ENCODE measurements around the gene ZNF614. TPM values are rescaled to one million over a fixed set of nuclear protein-coding genes. Genes with fewer than 3 reads are reported as not detected.
"Not testable (repeated sequence)": the region's sequence is repeated elsewhere in the genome, so short reads cannot be mapped to it uniquely, and the experiment has no call there.

Gene ZNF614
- total RNA-seq, 1 experiment from 2014 or later = 10.3 TPM

DNA sequence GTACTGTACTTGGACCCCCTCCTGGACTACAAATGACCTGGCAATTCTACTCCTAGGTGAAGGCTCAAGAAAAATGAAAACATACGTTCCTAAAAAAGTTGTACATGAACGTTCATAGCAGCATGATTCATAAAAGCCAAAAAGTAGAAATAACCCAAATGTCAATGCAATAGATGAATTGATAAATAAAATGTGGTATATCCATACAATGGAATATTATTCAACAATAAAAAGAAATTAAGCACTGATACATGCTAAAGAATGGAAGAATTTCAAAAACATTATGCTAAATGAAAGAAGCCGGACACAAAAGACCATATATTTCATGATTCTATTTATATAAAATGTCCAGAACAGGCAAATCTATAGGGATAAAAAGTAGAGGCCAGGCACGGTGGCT, 11.0 kb upstream of the ZNF614 start:
- Mint-ChIP-seq H3K4me3 (ENCODE audit: low read depth, unreplicated experiment) (no peak overlapping the region), H3K4me1 (ENCODE audit: low read depth, unreplicated experiment) (no peaks in the 10 kb centered on the region), H3K36me3 (ENCODE audit: insufficient read depth, unreplicated experiment) (peaks cover 60% of the 10 kb centered on the region), H3K27me3 (ENCODE audit: unreplicated experiment) (no peaks in the 10 kb centered on the region), H3K9me3 (ENCODE audit: low read depth, unreplicated experiment) (peaks cover 25% of the 10 kb centered on the region), H3K27ac (ENCODE audit: unreplicated experiment) (no peak overlapping the region)
- CTCF ChIA-PET = interaction anchor here (0.7 kb wide), 1 partner anchor 1480 kb away, joined by 3 read pairs; no protein-coding TSS in a partner anchor
- BruUV-seq (replicated peaks) = no TSS peak
- DNase-seq = no peak
- no peak for TF ChIP-seq CTCF (IDR thresholded peaks at IDR 0.05; ENCODE audit: unreplicated experiment)
- intact Hi-C loops (cut with micrococcal nuclease; ENCODE audit: unreplicated experiment) = no loop called here

- TF ChIP-seq CTCF (IDR thresholded peaks at IDR 0.05; ENCODE audit: unreplicated experiment) = no peak
- no TSS peak for BruUV-seq (replicated peaks)
- CTCF ChIA-PET = no interaction called here
- Mint-ChIP-seq H3K9me3 (ENCODE audit: low read depth, unreplicated experiment) (peaks cover 28% of the 10 kb centered on the region), H3K27ac (ENCODE audit: unreplicated experiment) (no peak overlapping the region), H3K4me1 (ENCODE audit: low read depth, unreplicated experiment) (no peaks in the 10 kb centered on the region), H3K27me3 (ENCODE audit: unreplicated experiment) (no peaks in the 10 kb centered on the region), H3K36me3 (ENCODE audit: insufficient read depth, unreplicated experiment) (peaks cover 56% of the 10 kb centered on the region), H3K4me3 (ENCODE audit: low read depth, unreplicated experiment) (no peak overlapping the region)
- no peak for DNase-seq
- intact Hi-C loops (cut with micrococcal nuclease; ENCODE audit: unreplicated experiment) = no loop called here
These were observed 6.0 kb upstream of the ZNF614 start for GRCh38 chr19:52034051-52034728.

DNA sequence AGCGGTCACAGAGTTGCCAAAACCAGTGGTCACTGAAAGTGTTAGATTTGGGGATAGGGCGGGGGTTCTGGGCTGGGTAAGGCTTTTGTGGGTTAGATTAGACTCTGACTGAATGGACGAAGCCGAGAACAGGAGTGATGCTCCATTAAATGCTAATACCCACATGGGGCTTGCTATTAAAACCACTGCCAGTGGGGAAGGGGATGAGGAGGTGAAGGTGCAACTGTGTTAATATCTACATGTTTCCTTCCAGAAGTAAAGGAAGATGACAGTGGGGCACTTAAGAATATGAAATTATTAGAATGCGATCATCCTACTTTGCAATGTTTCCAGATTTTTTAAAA, 573 bp upstream of the ZNF614 start:
- DNase-seq = no peak
- intact Hi-C loops (cut with micrococcal nuclease; ENCODE audit: unreplicated experiment) = loop anchor here (2.0 kb wide), 1 partner anchor 20 kb away; the partner anchor contains the start of gene ZNF432
- H3K9me3 Mint-ChIP-seq (ENCODE audit: low read depth, unreplicated experiment) = peaks cover 15% of the 10 kb centered on the region
- TSS peak; percentile 73 for BruUV-seq (replicated peaks)
- H3K27ac Mint-ChIP-seq (ENCODE audit: unreplicated experiment) = peak overlapping the region; percentile 78
- no peak for TF ChIP-seq CTCF (IDR thresholded peaks at IDR 0.05; ENCODE audit: unreplicated experiment)
- no peaks in the 10 kb centered on the region for H3K27me3 Mint-ChIP-seq (ENCODE audit: unreplicated experiment)
- peaks cover 52% of the 10 kb centered on the region for H3K36me3 Mint-ChIP-seq (ENCODE audit: insufficient read depth, unreplicated experiment)
- peaks cover 6% of the 10 kb centered on the region for H3K4me1 Mint-ChIP-seq (ENCODE audit: low read depth, unreplicated experiment)
- CTCF ChIA-PET = no interaction called here
- peak overlapping the region; percentile 79 for H3K4me3 Mint-ChIP-seq (ENCODE audit: low read depth, unreplicated experiment)

DNA sequence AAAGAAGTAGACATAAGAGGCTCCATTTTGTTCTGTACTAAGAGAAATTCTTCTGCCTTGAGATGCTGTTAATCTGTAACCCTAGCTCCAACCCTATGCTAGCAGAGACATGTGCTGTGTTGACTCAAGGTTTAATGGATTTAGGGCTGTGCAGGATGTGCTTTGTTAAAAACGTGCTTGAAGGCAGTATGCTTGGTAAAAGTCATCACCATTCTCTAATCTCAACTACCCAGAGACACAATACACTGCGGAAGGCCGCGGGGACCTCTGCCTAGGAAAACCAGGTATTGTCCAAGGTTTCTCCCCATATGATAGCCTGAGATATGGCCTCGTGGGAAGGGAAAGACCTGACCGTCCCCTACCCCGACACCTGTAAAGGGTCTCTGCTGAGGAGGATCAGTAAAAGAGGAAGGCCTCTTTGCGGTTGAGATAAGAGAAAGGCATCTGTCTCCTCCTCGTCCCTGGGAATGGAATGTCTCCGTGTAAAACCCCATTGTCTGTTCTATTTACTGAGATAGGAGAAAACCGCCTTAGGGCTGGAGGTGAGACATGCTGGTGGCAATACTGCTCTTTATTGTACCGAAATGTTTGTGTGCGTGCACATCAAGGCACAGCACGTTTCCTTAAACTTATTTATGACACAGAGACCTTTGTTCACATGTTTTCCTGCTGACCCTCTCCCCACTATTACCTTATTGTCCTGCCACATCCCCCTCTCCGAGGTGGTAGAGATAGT, 1.8 kb downstream of the ZNF614 start:
- H3K4me1 Mint-ChIP-seq (ENCODE audit: low read depth, unreplicated experiment); H3K27ac Mint-ChIP-seq (ENCODE audit: unreplicated experiment); CTCF ChIA-PET; DNase-seq; H3K27me3 Mint-ChIP-seq (ENCODE audit: unreplicated experiment); intact Hi-C loops (cut with micrococcal nuclease; ENCODE audit: unreplicated experiment); H3K4me3 Mint-ChIP-seq (ENCODE audit: low read depth, unreplicated experiment); BruUV-seq (replicated peaks): not testable (repeated sequence)
- Mint-ChIP-seq H3K36me3 (ENCODE audit: insufficient read depth, unreplicated experiment) (peaks cover 71% of the 10 kb centered on the region), H3K9me3 (ENCODE audit: low read depth, unreplicated experiment) (peaks cover 20% of the 10 kb centered on the region)

DNA sequence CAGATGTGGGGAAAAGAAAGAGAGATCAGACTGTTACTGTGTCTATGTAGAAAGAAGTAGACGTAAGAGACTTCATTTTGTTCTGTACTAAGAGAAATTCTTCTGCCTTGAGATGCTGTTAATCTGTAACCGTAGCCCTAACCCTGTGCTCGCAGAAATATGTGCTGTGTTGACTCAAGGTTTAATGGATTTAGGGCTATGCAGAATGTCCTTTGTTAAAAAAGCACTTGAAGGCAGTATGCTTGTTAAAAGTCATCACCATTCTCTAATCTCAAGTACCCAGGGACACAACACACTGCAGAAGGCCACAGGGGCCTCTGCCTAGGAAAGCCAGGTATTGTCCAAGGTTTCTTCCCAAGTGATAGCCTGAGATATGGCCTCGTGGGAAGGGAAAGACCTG, 3.7 kb downstream of the ZNF614 start:
- H3K9me3 Mint-ChIP-seq (ENCODE audit: low read depth, unreplicated experiment) = peaks cover 25% of the 10 kb centered on the region
- BruUV-seq (replicated peaks); H3K27ac Mint-ChIP-seq (ENCODE audit: unreplicated experiment); H3K27me3 Mint-ChIP-seq (ENCODE audit: unreplicated experiment); DNase-seq; H3K4me3 Mint-ChIP-seq (ENCODE audit: low read depth, unreplicated experiment); CTCF ChIA-PET; H3K4me1 Mint-ChIP-seq (ENCODE audit: low read depth, unreplicated experiment); intact Hi-C loops (cut with micrococcal nuclease; ENCODE audit: unreplicated experiment): not testable (repeated sequence)
- peaks cover 76% of the 10 kb centered on the region for H3K36me3 Mint-ChIP-seq (ENCODE audit: insufficient read depth, unreplicated experiment)

All from Calu3 (cell line).